Panc1 (cell line): ENCODE data around the gene RSRP1. TPM values are rescaled to one million over a fixed set of nuclear protein-coding genes. Genes with fewer than 3 reads are reported as not detected.

Experiments used
- ATAC-seq: fragments of 200-7000 bp; cut with Tn5 transposase; 2 replicates; pipeline ENCODE4 v1.9.1; 2020; ENCODE audit warnings: mild to moderate bottlenecking, moderate library complexity
- BruUV-seq: library from RNA; stranded (reverse); fragments of 400-500 nt; replicated peaks from 2 replicates; lab custom pipeline; 2021; lab: Mats Ljungman, UMichigan
- CTCF ChIA-PET: fragments of 300-600 bp; sonication (Branson Sonifier 250); formaldehyde crosslinking; loops from one replicate; lab custom pipeline; 2022; ENCODE audit warnings: antibody characterized with exemption; lab: Charles Lee
- POLR2A ChIA-PET: fragments of 300-600 bp; sonication (Branson Sonifier 250); formaldehyde crosslinking; loops from one replicate; lab custom pipeline; 2022; ENCODE audit warnings: antibody characterized with exemption; lab: Charles Lee
- DNase-seq: peaks from one replicate; pipeline ENCODE4 v3.0.0-alpha.2; 2010; ENCODE audit warnings: low read depth, low spot score
- H3K27ac ChIP-seq: 2 replicates; pipeline ENCODE4 v1.5.1; 2011; ENCODE audit warnings: mild to moderate bottlenecking, low read length, inconsistent platforms
- H3K27me3 ChIP-seq: fragments of 200-500 bp; sonication (Bioruptor generic); 2 replicates; pipeline ENCODE4 v1.6.0; 2014; ENCODE audit warnings: low read length, inconsistent platforms; ENCODE audit not compliant: control insufficient read depth, insufficient read depth
- H3K36me3 ChIP-seq: fragments of 200-500 bp; sonication (Bioruptor generic); 2 replicates; pipeline ENCODE4 v1.5.1; 2014; ENCODE audit warnings: inconsistent platforms, mild to moderate bottlenecking, low read length, moderate library complexity; ENCODE audit not compliant: control insufficient read depth, insufficient read depth
- H3K4me1 ChIP-seq: 2 replicates; pipeline ENCODE4 v1.5.1; 2011; ENCODE audit warnings: inconsistent platforms, mild to moderate bottlenecking, low read length, moderate library complexity; ENCODE audit not compliant: control insufficient read depth, insufficient read depth
- H3K4me3 ChIP-seq, 2 experiments: 2 replicates each; pipeline ENCODE4 v1.5.1; 2011 to 2012; ENCODE audit warnings: low read depth in 2 of 2, low read length in 2 of 2, mild to moderate bottlenecking in 2 of 2, inconsistent platforms in 1 of 2, moderate library complexity in 1 of 2
- H3K9me3 ChIP-seq: fragments of 200-500 bp; sonication (Bioruptor generic); 2 replicates; pipeline ENCODE4 v1.5.1; 2014; ENCODE audit warnings: low read depth, mild to moderate bottlenecking, inconsistent platforms, low read length, moderate library complexity; ENCODE audit not compliant: control insufficient read depth, insufficient read depth
- CTCF ChIP-seq: fragments of 450-650 bp; IDR thresholded peaks from 2 replicates; pipeline ENCODE4 v1.5.1; 2017; ENCODE audit warnings: mild to moderate bottlenecking
- POLR2AphosphoS5 ChIP-seq: IDR thresholded peaks from 2 replicates; pipeline ENCODE4 v1.6.1; 2012; ENCODE audit warnings: mild to moderate bottlenecking, low read depth, low read length, moderate library complexity
- REST ChIP-seq, 2 experiments: IDR thresholded peaks; 2 replicates each; pipeline ENCODE4 v1.6.1; 2011 to 2012; ENCODE audit warnings: low read depth in 2 of 2, control low read depth in 1 of 2, low read length in 1 of 2, mild to moderate bottlenecking in 1 of 2, moderate library complexity in 1 of 2; ENCODE audit not compliant: insufficient read depth in 1 of 2
- SIN3A ChIP-seq: IDR thresholded peaks from 2 replicates; pipeline ENCODE4 v1.6.1; 2012; ENCODE audit warnings: low read depth, mild to moderate bottlenecking, low read length, moderate library complexity, borderline replicate concordance; ENCODE audit not compliant: insufficient read depth
- TCF7L2 ChIP-seq: IDR thresholded peaks from 2 replicates; pipeline ENCODE4 v1.6.1; 2011; ENCODE audit warnings: mild to moderate bottlenecking, low read depth, low read length, inconsistent platforms
- in situ Hi-C: cut with HindIII; loops from 2 replicates; pipeline ENCODE4 v1.10.0; 2016; ENCODE audit warnings: low sequenced_read_pairs, low pct_unique_long_range_greater_than_20kb
- intact Hi-C: fragments of 100-400 bp; cut with micrococcal nuclease; formaldehyde crosslinking; loops from one replicate; pipeline ENCODE4 v1.10.0; 2022; ENCODE audit not compliant: unreplicated experiment
- total RNA-seq: library from RNA; stranded (reverse); gene quantifications from one replicate; pipeline ENCODE4 v1.2.1, GENCODE V29; 2021; ENCODE audit not compliant: unreplicated experiment

RSRP1 gene
- total RNA-seq, 1 experiment from 2014 or later: 104 TPM

GRCh38 chr1:25204797-25205480, 42.3 kb downstream of the RSRP1 start:
- intact Hi-C loops: loop anchor here (5.0 to 10.0 kb wide), 3 partner anchors 90 to 358 kb away; no protein-coding TSS in a partner anchor
- Histone ChIP-seq H3K4me1 (no peaks in the 10 kb centered on the region), H3K9me3 (no peaks in the 10 kb centered on the region), H3K27me3 (no peaks in the 10 kb centered on the region), H3K4me3 (no peak overlapping the region), H3K27ac (no peak overlapping the region), H3K36me3 (no peaks in the 10 kb centered on the region)
- ATAC-seq: no peak
- DNase-seq: no peak
- BruUV-seq: no TSS peak
- CTCF ChIA-PET: interaction anchor here (0.7 to 2.1 kb wide), 2 partner anchors 168 to 350 kb away, joined by 3 to 7 read pairs; no protein-coding TSS in a partner anchor
- TF ChIP-seq CTCF (peak; percentile 82), TCF7L2 (no peak)
- in situ Hi-C loops: no loop called here
- POLR2A ChIA-PET: interaction anchor here (0.7 kb wide), 2 partner anchors 163 to 617 kb away, joined by 3 read pairs; no protein-coding TSS in a partner anchor

- ChIA-PET POLR2A (interaction anchor here (0.5 kb wide), 1 partner anchor 85 kb away, joined by 5 read pairs; no protein-coding TSS in a partner anchor), CTCF (no interaction called here)
- intact Hi-C loops (loop anchor here (5.0 to 10.0 kb wide), 2 partner anchors 86 to 164 kb away; no protein-coding TSS in a partner anchor), in situ Hi-C loops (no loop called here)
- no TSS peak for BruUV-seq
- Histone ChIP-seq H3K36me3 (no peaks in the 10 kb centered on the region), H3K4me1 (no peaks in the 10 kb centered on the region), H3K9me3 (no peaks in the 10 kb centered on the region), H3K4me3 (no peak overlapping the region), H3K27me3 (no peaks in the 10 kb centered on the region), H3K27ac (no peak overlapping the region)
- no peak for DNase-seq
- TF ChIP-seq REST (IDR thresholded peaks at IDR 0.05; ENCODE audit: insufficient read depth in 1 of 2, low read depth in 2 of 2, low read length in 1 of 2) (no peak), TCF7L2 (no peak), POLR2AphosphoS5 (no peak), CTCF (no peak), SIN3A (no peak)
- no peak for ATAC-seq
Measured at GRCh38 chr1:25201006-25201405, 46.2 kb downstream of the RSRP1 start.
